Nephron progenitor cell (in vitro differentiated cells): ENCODE data around the gene ACSF3.
"Not testable (repeated sequence)": the region's sequence is repeated elsewhere in the genome, so short reads cannot be mapped to it uniquely, and the experiment has no call there.

ENCODE experiments used
- DNase-seq: peaks from one replicate; pipeline ENCODE4 v3.0.0; 2021
- H3K27ac Mint-ChIP-seq: 2 replicates; pipeline ENCODE4 v1.8.0; 2021; ENCODE audit warnings: mild to moderate bottlenecking, moderate library complexity, mixed read lengths
- H3K27me3 Mint-ChIP-seq: 2 replicates; pipeline ENCODE4 v1.8.0; 2021; ENCODE audit warnings: mild to moderate bottlenecking, low read depth, mixed read lengths; ENCODE audit not compliant: poor library complexity
- H3K36me3 Mint-ChIP-seq: 2 replicates; pipeline ENCODE4 v1.8.0; 2021; ENCODE audit warnings: low read depth, mixed read lengths
- H3K4me1 Mint-ChIP-seq: 2 replicates; pipeline ENCODE4 v1.8.0; 2021; ENCODE audit warnings: mixed read lengths
- H3K4me3 Mint-ChIP-seq: 2 replicates; pipeline ENCODE4 v1.8.0; 2021; ENCODE audit warnings: mild to moderate bottlenecking, moderate library complexity, mixed read lengths
- H3K9me3 Mint-ChIP-seq: 2 replicates; pipeline ENCODE4 v1.8.0; 2021; ENCODE audit warnings: mild to moderate bottlenecking, moderate library complexity, mixed read lengths
- CTCF ChIP-seq: fragments of 200-600 bp; sonication (generic); IDR thresholded peaks from 2 replicates; pipeline ENCODE4 v1.5.0; 2021; ENCODE audit warnings: antibody characterized with exemption

ACSF3 gene

GRCh38 chr16:89183975-89184676 is 90.5 kb downstream of the ACSF3 start:
- no peak for TF ChIP-seq CTCF
- peaks cover 49% of the 10 kb centered on the region for H3K27me3 Mint-ChIP-seq
- peak overlapping the region; percentile 81 for H3K27ac Mint-ChIP-seq
- H3K4me1 Mint-ChIP-seq = no peaks in the 10 kb centered on the region
- no peak for DNase-seq
- no peak overlapping the region for H3K4me3 Mint-ChIP-seq
- no peaks in the 10 kb centered on the region for H3K9me3 Mint-ChIP-seq
- H3K36me3 Mint-ChIP-seq = no peaks in the 10 kb centered on the region

GRCh38 chr16:89184677-89184932 is 91.0 kb downstream of the ACSF3 start:
- peak overlapping the region; percentile 81 for H3K27ac Mint-ChIP-seq
- H3K27me3 Mint-ChIP-seq = peaks cover 53% of the 10 kb centered on the region
- no peak overlapping the region for H3K4me3 Mint-ChIP-seq
- H3K9me3 Mint-ChIP-seq = no peaks in the 10 kb centered on the region
- no peak for DNase-seq
- no peaks in the 10 kb centered on the region for H3K36me3 Mint-ChIP-seq
- TF ChIP-seq CTCF = no peak
- no peaks in the 10 kb centered on the region for H3K4me1 Mint-ChIP-seq

- Mint-ChIP-seq H3K4me1 (no peaks in the 10 kb centered on the region), H3K27me3 (peaks cover 59% of the 10 kb centered on the region), H3K27ac (no peak overlapping the region), H3K9me3 (no peaks in the 10 kb centered on the region), H3K36me3 (no peaks in the 10 kb centered on the region), H3K4me3 (no peak overlapping the region)
- DNase-seq = no peak
- TF ChIP-seq CTCF = no peak
Observed at GRCh38 chr16:89184933-89185794, 91.5 kb downstream of the ACSF3 start.

- H3K27me3 Mint-ChIP-seq = peaks cover 65% of the 10 kb centered on the region
- DNase-seq = peak; percentile 6
- not testable (repeated sequence) for H3K27ac Mint-ChIP-seq, H3K4me3 Mint-ChIP-seq, H3K9me3 Mint-ChIP-seq, H3K4me1 Mint-ChIP-seq, H3K36me3 Mint-ChIP-seq
Observed at GRCh38 chr16:89185887-89186592, 92.4 kb downstream of the ACSF3 start.

- not testable (repeated sequence) for H3K9me3 Mint-ChIP-seq, H3K36me3 Mint-ChIP-seq, DNase-seq, H3K4me1 Mint-ChIP-seq, H3K27ac Mint-ChIP-seq, H3K4me3 Mint-ChIP-seq
- H3K27me3 Mint-ChIP-seq = peaks cover 67% of the 10 kb centered on the region
Observed at GRCh38 chr16:89186593-89187031, 93.0 kb downstream of the ACSF3 start.

- peak; percentile 44 for DNase-seq
- H3K4me1 Mint-ChIP-seq = no peaks in the 10 kb centered on the region
- H3K9me3 Mint-ChIP-seq = no peaks in the 10 kb centered on the region
- H3K36me3 Mint-ChIP-seq = no peaks in the 10 kb centered on the region
- TF ChIP-seq CTCF = no peak
- peaks cover 64% of the 10 kb centered on the region for H3K27me3 Mint-ChIP-seq
- H3K27ac Mint-ChIP-seq = no peak overlapping the region
- no peak overlapping the region for H3K4me3 Mint-ChIP-seq
Observed at GRCh38 chr16:89187032-89187769, 93.5 kb downstream of the ACSF3 start.
